ENCODE data around the gene INPP5J.
"Not testable (repeated sequence)": the region's sequence is repeated elsewhere in the genome, so short reads cannot be mapped to it uniquely, and the experiment has no call there.

The INPP5J gene

DNA sequence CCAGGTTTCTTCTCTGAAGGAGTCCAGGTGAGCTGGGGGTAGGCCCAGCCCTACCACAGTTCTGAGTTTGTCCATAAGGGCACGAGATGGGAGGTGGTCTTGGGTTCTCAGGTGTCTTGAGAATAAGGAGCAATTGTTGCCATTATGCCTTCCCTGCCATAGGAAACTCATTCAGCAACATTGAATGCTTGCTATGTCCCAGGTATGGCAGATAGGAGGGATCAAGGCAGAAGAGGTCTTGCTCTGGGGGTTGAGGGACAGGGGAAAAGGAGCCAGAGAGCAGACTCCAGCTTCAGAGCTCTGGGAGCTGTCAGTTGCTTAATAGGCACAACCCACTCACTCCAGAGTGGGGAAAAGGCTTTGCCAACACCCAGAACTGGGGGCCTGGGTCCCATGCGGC, 19.7 kb upstream of the INPP5J start:
- DNase-seq, result no peak

DNA sequence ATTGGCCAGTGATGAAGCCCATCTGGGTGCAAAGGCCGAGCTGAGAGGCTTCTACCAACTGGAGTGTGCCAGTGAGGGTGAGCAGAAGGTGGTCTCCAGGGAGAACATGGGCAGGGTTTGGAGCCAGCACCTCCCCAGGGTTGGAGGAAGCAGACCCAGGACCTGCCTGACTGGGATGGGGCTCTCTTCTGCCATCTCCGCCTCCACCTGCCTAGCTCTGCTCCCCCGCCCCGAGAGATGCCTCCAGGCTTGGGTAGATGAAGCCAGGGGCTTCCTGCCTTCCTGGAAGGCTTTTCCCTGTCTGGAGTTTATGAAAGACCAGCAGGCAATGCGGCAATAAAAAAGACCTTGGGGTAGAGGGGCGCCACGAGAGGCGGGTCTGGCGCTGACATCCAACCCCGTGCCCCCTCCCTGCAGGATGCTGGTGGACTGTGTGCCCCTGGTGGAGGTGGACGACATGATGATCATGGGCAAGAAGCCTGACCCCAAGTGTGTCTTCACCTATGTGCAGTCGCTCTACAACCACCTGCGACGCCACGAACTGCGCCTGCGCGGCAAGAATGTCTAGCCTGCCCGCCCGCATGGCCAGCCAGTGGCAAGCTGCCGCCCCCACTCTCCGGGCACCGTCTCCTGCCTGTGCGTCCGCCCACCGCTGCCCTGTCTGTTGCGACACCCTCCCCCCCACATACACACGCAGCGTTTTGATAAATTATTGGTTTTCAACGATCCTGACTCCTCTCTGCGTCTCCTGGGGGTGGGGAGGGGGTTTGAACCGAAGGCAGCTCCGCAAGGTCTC, 18.7 kb upstream of the INPP5J start:
- no peak for DNase-seq

DNA sequence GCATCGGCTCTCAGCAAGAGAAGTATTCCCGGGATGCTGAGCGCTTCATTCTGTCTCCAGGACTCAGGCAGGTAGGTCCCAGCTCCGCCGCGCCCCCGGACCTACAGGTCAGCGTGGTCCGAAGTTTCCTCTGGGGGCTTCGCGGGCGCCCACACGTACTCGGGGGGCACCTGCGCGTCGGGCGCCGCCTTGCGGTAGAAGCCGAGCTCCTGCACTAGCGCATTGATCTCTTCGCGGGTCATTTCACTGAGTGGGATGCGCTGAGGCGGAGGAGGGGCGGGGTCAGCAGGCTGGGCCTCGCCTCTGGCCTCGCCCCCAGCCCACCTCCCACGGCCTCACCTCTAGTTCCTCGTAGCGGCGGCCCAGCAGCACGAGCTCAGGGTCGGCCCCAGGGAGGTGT, 17.9 kb upstream of the INPP5J start:
- no peak for DNase-seq

DNA sequence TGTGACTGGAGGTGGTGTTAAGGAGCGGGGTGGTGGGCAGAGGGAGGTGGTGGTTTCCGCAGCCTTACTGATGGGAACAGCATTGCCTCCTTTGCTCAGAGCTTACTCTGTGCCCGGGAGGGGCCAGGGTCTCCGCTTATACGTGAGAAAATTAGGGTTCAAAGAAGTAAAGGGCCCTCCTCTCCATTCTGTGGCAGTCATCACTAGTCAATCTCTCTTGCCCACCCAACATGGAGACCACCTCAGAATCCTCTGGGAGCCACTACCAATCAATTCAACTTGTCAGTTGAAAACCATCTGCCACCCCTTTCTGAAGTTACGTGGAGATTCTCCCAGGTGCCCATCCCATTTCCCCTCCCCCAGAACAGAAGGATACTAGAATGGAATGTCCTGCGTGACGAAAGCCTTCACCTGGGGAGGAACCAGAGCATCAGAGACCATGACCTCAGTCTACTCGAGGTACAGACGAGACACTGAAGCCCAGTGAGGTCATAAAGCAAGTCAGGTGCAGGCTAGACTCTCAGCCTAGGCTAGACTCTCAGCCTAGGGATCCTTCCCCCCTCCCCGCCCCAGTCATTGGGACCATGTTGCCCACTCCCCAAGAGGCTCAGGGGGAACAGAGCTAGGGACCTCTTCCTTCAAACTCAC, 17.4 kb upstream of the INPP5J start:
- DNase-seq, result no peak

DNA sequence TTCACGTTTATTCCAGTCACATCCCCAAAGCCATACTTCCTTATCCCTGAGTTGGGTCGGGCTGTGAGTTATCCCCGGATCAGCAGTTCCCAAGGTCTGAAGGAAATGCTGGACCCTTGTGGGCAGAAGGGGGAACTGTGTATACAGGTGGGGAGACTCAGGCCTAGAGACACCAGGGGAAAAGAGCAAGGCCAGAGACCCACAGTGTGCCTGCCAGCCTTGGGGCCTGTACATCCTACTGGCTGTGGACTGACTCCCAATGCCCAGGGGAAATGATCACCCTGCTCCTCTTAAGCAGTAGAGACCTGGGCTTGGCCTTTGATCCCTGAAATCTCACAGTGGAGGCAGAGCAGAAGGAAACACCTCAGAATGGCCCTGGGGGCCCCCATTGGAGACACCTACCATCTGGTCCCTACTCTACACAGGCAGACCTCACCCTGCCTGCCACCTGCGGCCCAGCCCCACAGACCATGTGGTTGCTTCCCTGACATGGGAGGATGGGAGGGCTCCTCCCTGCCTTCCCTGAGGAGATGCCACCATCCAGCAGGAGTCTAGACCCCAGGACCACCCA, 16.7 kb upstream of the INPP5J start:
- DNase-seq, result no peak

DNA sequence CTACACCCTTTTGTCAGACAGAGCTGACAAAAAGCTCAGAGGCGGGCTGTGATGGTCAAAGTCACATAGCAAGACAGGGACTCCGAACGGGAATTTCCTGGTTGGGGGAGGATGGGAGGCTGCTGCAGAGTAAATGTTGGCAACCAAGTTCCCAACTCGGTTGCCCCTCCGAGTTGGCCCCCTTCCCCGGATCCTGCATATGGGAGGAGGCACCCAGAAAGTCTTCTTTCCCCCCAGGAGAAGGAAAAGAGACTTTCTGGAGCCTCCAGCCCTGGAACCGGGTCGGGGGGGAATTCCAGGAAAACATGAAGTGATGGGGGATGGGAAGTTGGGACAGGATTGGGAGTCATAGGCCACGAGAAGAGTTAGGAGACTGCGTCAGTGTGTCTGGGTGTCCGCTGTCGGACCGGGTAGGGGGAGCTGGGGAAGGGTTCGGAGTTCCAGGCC, 16.0 kb upstream of the INPP5J start:
- no peak for DNase-seq

DNA sequence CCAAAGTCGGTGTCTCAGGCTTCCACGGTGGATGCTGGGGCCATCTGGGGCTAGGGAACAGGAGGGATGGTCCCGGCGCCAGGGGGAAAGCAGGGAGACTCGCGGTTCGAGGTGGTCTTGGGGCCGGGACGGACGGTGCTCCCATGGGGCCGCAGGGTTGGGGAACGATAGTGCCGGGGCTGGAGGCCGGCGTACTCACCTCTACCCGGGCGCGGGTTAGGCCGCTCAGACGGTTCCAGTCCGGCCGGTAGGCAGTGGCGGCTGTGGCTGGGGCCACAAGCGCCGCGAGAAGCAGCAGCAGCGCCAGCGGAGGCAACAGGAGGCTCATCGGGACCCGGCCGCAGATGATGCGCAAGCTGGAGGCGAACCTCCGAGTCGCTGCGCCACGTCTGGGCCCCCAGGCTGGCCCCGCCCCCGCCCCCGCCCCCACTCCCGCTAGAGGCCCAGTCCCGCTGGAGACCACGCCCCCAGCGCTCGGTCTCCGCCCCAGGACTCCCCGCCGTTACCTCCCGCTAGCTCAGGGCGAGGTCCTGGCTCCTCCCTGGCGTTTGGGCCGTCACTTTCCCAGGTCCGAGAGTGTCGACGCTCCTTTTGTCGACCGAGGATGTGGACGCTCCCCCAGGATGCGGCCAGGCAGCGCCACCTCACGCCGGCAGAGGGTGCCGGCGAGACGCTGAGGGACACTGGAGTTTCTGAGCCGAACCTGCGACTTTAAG, 15.4 kb upstream of the INPP5J start, which contains the start of gene SELENOM:
TSS of gene SELENOM (minus strand) at position 391 of the 716 bp plus-strand sequence. CDS start at position 328, 63 bp downstream.
- peak; percentile 85 for DNase-seq

DNA sequence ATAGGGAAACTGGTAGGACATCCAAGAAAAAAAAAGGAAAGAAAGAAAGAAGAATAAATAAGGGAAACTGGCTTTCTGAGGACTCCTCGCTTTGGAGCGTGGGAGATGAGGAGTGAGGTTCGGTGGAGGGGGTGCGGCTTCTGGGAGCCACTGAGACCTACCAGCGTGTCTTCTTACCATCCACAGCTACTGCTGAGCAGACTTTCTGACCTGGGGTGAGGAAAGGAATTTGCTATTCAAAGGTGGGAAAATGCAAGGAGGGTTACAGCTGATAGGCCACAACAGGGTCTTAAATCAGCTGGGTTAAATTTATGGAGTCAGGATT, 14.9 kb upstream of the INPP5J start:
- DNase-seq, result no peak

DNA sequence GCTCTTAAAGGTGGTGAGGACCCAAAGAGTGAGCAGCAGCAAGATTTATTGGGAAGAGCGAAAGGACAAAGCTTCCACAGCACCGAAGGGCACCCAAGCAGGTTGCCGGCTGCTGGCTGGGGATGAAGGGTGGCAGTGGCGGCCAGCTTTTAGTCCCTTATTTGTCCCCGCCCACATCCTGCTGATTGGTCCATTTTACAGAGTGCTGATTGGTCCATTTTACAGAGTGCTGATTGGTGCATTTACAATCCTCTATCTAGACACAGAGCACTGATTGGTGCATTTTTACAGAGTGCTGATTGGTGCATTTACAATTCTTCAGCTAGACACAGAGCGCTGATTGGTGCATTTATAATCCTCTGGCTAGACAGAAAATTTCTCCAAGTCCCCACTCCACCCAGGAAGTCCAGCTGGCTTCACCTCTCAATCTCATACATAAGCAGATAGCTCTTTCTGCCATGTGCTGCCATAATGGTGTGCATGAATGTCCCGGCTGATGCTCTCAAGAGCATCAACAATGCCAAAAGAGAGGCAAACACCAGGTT, 10.1 kb upstream of the INPP5J start:
- not testable (repeated sequence) for DNase-seq

DNA sequence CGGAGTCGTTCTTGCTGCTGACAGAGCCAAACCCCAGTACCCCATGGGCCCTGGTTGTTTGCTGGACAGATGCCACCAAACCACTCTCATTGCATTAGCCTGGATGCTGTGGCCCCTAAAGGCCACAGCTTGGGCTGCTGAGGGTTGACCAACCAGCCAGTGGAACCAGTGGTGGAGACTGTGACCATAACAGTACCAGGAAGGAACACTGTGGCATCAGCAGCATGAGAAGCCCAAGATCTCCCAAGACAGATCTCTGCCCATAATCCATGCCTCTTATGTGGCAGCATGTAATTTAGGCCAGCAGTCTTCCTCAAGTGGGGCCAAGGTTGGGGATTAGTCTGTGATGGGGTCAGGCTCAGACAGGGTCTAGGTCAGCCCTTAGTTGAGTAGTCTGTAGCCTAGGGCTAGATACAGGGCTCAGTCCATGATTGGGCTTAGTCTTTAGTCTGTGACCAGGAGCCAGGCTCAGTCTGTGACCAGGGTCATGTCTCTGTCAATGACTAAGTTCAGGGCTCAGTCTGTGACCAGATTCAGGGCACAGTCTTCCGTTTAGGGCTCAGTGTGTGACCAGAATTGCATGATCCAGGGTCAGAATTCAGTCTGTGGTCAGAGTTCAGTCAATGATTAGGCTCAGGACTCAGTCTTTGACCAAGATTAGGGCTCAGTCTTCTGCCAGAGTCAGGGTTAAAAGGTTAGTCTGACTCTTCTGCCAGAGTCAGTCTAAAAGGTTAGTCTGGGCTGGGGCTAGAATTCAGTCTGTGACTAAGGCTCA, 4.5 kb upstream of the INPP5J start:
- no peak for DNase-seq

DNA sequence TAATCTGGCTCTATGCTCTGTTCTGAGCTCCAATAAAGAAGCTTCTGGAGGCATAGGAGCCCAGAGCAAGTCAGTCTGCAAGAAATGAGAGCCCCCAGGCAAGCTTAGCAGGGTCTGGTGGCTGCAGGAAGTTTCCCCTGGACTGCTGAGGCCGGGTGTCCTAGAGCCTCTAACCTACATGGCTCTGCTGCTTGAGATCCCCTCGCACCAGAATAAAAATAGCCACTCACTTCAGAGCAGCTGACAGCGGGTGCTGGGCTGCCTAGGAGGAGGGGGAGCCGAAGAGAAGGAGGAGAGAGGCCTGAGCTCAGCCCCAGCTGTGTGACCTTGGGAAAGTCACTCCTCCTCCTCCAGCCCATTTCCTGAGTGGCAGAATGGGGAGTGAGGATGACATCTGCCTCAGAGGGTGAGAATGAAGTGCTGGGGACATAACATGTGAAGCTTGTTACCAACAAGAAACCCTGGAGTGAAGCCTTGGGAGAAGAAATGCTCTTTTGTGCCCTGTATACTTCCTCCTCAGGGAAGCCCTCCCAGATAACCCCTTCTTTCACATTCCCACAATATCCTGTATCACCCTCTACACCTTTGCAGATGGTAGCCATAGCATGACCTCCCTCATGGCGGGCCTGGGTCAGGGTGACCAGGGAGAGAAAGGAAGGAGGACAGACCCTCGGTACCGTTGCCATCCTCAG, 3.6 kb upstream of the INPP5J start:
- no peak for DNase-seq

DNA sequence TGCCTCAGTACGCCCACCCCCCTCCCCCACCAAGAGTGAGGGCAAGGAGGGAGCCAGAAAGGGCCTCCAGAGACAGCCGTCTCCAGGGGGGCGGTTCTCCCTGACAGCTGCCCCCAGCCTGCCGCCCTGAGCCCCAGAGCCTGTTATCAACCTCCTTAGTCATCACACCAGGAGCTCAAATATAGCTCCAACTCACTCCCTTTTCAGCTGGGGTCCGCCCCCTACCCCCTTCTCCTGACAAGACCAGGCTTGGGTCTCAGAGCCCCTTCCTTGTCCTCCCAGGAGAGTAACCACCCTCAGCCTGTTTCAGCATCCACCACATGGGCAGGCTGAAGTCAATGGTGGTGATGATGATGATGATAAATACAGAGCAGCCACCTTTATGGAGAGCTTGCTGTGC, 2.5 kb upstream of the INPP5J start:
- DNase-seq, result no peak

DNA sequence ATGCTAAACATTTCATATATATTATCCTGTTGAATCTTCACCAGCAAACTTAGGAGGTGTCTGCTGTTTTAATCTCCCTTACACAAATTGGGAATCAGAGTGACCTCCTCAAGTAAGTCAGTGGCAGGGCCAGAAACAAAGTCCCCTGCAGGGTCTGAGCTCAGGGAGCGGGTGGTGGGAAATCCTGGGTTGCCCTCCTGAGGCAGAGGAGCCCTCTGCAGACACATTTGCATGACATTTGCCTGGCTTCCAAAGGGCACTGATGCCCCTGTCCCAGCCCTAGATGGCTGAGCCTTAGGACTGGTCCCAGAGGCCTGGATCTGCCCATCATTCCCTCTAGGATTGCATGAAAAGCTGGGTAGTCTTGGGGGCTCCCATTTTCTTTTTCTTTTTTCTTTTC, 2.1 kb upstream of the INPP5J start:
- DNase-seq, result no peak

DNA sequence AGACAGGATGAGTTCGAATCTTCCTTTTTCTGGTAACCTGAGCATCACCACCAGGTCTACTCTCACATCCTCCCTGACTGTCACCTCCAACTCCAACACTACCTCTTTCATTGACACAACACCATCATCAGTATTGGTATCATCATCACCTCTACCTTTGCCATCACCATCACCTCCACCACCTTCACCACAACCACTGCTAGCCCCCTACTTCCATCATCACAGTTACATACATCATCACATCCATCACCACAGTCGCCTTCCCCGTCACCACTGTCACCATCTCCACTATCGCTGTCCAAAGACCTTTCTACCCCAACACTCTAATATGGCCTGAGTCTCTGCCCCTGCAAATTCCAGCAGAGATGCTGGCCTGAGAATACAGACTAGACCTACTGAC, 1.4 kb upstream of the INPP5J start:
- DNase-seq, result no peak

DNA sequence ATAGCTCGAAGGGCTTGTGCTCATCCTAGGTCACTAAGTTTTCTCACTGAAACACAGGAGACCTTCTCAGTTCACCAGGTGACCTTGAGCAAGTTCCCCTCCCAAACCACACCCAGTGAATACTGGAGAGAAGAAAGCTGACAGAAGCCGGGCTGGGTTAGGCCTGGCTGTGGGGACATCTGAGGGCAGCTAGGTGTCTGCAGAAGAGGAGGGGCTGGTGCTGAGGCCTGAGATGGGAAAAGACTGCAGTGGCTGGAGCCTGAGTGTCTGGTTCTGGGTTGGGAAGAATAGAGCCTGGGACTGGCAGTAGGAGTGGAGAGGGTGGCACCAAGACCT, 602 bp upstream of the INPP5J start:
- DNase-seq, result no peak

DNA sequence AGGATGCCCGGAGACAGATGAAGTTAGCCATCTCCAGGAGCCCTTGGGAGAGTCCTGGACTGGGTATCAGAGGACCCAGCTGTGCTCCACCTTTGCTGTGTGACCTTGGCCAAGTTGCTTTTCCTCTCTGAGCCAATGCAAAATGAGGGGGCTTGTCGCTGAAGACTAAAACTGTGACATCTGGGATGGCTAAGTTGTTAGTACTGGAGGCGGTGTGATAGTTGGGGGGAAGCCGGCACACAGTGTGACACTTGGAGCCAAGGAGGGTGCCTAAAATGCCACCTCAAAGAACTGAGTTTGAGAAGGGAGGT, 481 bp downstream of the INPP5J start:
- DNase-seq, result no peak

DNA sequence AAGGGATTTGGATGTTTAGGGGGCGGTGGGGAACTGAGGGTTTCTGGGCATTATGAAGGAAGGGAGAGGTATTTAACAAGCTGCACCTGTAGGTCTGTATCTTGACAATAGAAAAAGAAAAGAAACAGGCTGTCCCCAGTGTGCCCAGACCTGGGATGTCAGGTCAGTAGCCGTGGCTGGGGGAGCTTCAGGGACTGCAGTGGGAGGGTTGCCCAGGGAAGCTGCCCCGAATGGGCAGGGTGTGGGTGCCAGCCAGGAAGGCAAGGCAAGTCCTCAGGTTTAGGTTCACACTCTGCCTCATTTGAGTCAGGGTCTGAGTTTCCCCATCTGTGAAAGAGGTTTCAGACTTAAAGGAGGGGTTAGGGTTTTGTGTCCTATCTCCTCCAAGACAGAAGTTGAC, 1.5 kb downstream of the INPP5J start:
- no peak for DNase-seq

DNA sequence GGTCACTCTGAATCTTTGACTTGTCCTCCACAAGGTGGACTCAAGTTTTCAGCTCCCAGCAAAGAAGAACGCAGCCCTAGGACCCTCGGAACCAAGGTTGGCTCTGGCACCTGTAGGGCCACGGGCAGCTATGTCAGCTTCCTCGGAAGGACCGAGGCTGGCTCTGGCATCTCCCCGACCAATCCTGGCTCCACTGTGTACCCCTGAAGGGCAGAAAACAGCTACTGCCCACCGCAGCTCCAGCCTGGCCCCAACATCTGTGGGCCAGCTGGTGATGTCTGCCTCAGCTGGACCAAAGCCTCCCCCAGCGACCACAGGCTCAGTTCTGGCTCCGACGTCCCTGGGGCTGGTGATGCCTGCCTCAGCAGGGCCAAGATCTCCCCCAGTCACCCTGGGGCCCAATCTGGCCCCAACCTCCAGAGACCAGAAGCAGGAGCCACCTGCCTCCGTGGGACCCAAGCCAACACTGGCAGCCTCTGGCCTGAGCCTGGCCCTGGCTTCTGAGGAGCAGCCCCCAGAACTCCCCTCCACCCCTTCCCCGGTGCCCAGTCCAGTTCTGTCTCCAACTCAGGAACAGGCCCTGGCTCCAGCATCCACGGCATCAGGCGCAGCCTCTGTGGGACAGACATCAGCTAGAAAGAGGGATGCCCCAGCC, 2.2 kb downstream of the INPP5J start:
- no peak for DNase-seq

DNA sequence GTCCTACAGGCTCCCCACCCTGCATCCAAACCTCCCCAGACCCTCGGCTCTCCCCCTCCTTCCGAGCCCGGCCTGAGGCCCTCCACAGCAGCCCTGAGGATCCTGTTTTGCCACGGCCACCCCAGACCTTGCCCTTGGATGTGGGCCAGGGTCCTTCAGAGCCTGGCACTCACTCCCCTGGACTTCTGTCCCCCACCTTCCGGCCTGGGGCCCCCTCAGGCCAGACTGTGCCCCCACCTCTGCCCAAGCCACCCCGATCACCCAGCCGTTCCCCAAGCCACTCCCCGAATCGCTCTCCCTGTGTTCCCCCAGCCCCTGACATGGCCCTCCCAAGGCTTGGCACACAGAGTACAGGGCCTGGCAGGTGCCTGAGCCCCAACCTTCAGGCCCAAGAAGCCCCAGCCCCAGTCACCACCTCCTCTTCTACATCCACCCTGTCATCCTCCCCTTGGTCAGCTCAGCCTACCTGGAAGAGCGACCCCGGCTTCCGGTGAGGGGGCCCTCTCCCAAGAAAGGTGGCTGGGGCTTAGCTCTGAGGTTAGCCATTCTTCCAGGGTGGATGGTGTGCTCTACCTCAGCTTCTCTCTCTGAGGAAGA, 2.9 kb downstream of the INPP5J start:
- DNase-seq, result no peak

DNA sequence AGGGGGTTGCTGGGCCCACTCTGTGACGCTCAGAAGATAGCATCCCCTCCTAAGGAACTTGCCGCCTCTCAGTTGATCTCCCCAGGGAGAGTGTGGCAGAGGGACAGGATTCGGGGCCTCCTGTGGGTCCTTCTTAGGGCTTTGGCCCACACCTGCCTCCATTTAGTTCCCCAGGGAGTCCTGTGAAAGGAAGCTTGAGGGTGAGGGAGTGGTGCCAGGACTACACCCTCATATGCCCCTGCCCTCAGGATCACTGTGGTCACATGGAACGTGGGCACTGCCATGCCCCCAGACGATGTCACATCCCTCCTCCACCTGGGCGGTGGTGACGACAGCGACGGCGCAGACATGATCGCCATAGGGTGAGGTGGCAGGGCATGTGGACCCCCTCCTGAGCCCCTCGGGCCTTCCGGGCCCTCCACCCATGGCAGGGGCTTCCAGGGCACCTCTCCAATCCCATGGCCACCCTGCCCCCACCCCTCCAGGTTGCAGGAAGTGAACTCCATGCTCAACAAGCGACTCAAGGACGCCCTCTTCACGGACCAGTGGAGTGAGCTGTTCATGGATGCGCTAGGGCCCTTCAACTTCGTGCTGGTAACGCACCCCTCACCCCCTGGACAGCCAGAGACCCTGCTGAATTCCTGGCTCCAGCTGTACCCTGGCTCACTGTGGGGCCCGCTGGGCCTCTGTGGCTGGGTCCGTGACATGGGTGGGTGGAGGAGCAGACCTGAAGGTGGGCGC, 3.5 kb downstream of the INPP5J start:
- no peak for DNase-seq

DNA sequence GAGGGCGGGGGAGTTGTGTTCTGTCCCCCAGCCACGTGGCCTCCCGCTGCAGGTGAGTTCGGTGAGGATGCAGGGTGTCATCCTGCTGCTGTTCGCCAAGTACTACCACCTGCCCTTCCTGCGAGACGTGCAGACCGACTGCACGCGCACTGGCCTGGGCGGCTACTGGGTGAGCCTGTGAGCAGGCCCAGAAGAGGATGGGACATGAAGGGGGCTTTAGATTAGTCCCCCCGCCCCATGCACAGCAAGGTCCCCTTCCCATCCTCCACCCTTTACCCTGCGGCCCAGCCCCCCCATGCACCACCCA, 4.1 kb downstream of the INPP5J start:
- DNase-seq, result no peak
